Activated naive CD4-positive, alpha-beta T cell treated with Interleukin-2 at 50 U/mL for 16 hours (primary cell): ENCODE data around the gene DNAJB4.
"Not testable (repeated sequence)": the region's sequence is repeated elsewhere in the genome, so short reads cannot be mapped to it uniquely, and the experiment has no call there.

ENCODE experiments used
- DNase-seq: peaks from one replicate; pipeline ENCODE4 v3.0.0-alpha.2; 2020

The DNAJB4 gene

GRCh38 chr1:78040484-78041089, 35.8 kb downstream of the DNAJB4 start:
- DNase-seq = no peak

- DNase-seq = no peak
Measured at GRCh38 chr1:78043436-78043835, 38.7 kb downstream of the DNAJB4 start.

- DNase-seq = no peak
Measured at GRCh38 chr1:78044796-78045562, 40.2 kb downstream of the DNAJB4 start.

- DNase-seq = no peak
Measured at GRCh38 chr1:78045563-78045925, 40.8 kb downstream of the DNAJB4 start.

GRCh38 chr1:78045926-78046778, 41.4 kb downstream of the DNAJB4 start, which contains the start of gene GIPC2:
Gene GIPC2 (plus strand): TSS chr1:78045966. CDS start chr1:78046095, 129 bp downstream.
- peak; percentile 16 for DNase-seq

- DNase-seq = no peak
Measured at GRCh38 chr1:78047106-78047505, 42.4 kb downstream of the DNAJB4 start.

GRCh38 chr1:78047631-78048030, 42.9 kb downstream of the DNAJB4 start:
- no peak for DNase-seq

GRCh38 chr1:78048446-78048845, 43.7 kb downstream of the DNAJB4 start:
- no peak for DNase-seq

GRCh38 chr1:78049396-78049795, 44.7 kb downstream of the DNAJB4 start:
- DNase-seq = no peak

- no peak for DNase-seq
Measured at GRCh38 chr1:78051005-78051404, 46.3 kb downstream of the DNAJB4 start.

GRCh38 chr1:78052685-78053405, 48.1 kb downstream of the DNAJB4 start:
- DNase-seq = no peak

- DNase-seq = no peak
Measured at GRCh38 chr1:78053498-78053897, 48.8 kb downstream of the DNAJB4 start.

- DNase-seq = no peak
Measured at GRCh38 chr1:78054559-78054958, 49.8 kb downstream of the DNAJB4 start.

GRCh38 chr1:78054972-78055371, 50.2 kb downstream of the DNAJB4 start:
- no peak for DNase-seq

GRCh38 chr1:78055565-78056132, 50.9 kb downstream of the DNAJB4 start:
- DNase-seq = no peak

GRCh38 chr1:78058670-78059069, 53.9 kb downstream of the DNAJB4 start:
- DNase-seq = no peak

- DNase-seq = no peak
Measured at GRCh38 chr1:78060857-78061563, 56.3 kb downstream of the DNAJB4 start.

GRCh38 chr1:78061825-78062523, 57.2 kb downstream of the DNAJB4 start:
- DNase-seq = no peak

GRCh38 chr1:78064886-78065285, 60.1 kb downstream of the DNAJB4 start:
- not testable (repeated sequence) for DNase-seq
